HG03064 (cell line): ENCODE data around the gene SNAI1.
"Not testable (repeated sequence)": the region's sequence is repeated elsewhere in the genome, so short reads cannot be mapped to it uniquely, and the experiment has no call there.

ENCODE experiments used
- ATAC-seq: cut with Tn5 transposase; IDR thresholded peaks from one replicate; pipeline ENCODE4 v1.9.1; 2021; ENCODE audit warnings: low read depth; ENCODE audit not compliant: unreplicated experiment

Gene SNAI1

DNA sequence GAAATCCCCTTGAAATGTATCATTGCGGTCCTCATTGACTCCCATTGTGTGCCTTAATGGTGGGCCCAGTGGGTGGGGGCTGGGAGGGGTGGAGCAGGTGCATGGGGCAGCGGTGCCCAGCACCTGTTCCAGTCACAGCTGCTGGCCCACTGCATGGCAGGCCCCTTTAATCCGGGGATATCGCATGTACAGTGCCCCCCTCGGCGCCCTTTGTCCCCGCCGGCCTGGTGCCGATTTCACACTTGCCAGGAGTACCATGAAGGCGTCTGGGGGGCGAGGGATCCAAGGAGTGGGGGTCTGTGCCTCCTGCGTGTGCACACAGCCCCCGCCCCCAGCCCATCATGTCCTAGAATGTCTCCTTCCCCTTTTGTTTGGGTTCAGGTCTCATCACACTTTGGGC lies 2.8 kb downstream of the SNAI1 start:
- no peak for ATAC-seq

- no peak for ATAC-seq
Observed at GRCh38 chr20:49986049-49986448, 3.3 kb downstream of the SNAI1 start.

DNA sequence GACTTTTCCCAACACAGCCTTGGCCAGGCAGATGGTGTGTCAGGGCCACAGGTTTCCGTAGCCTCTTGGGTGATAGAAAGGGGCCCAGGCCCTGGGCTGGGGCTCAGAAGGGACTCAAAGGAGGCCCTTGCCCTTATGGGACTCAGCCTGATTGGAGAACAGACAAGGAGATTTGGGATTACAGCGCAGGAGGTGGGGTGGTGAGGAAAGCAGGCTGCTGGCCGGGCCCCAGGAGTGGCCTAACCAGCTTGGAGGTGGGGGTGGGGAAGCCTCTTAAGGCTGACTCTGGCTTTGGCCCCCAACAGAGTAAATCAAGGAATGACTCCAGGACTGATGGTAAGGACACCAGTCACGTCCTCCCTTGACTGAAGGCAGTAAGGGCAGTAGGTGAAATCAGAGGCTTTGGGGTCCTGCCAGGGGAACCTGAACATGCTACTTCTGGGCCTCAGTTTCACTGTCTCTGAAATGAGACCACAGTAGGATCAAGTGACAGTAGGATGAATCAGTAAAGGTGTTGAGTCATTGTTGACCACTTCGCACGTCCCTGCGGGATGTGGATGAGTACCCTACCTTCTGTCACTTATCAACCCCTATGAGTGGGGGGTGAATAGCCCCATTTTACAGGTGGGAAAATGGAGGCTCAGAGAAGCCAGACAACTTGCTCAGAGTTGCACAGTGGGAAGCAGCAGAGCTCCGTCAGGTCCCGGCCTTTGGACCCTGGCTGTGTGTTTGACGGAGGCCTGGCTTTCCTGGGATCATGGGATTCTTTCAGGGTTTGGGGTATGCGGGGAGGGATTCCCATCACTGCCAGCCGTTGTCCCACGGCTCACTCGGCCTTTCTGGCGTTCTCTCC lies 4.5 kb downstream of the SNAI1 start:
- no peak for ATAC-seq

DNA sequence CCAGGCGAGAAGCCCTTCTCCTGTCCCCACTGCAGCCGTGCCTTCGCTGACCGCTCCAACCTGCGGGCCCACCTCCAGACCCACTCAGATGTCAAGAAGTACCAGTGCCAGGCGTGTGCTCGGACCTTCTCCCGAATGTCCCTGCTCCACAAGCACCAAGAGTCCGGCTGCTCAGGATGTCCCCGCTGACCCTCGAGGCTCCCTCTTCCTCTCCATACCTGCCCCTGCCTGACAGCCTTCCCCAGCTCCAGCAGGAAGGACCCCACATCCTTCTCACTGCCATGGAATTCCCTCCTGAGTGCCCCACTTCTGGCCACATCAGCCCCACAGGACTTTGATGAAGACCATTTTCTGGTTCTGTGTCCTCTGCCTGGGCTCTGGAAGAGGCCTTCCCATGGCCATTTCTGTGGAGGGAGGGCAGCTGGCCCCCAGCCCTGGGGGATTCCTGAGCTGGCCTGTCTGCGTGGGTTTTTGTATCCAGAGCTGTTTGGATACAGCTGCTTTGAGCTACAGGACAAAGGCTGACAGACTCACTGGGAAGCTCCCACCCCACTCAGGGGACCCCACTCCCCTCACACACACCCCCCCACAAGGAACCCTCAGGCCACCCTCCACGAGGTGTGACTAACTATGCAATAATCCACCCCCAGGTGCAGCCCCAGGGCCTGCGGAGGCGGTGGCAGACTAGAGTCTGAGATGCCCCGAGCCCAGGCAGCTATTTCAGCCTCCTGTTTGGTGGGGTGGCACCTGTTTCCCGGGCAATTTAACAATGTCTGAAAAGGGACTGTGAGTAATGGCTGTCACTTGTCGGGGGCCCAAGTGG lies 5.3 kb downstream of the SNAI1 start:
- ATAC-seq = no peak

DNA sequence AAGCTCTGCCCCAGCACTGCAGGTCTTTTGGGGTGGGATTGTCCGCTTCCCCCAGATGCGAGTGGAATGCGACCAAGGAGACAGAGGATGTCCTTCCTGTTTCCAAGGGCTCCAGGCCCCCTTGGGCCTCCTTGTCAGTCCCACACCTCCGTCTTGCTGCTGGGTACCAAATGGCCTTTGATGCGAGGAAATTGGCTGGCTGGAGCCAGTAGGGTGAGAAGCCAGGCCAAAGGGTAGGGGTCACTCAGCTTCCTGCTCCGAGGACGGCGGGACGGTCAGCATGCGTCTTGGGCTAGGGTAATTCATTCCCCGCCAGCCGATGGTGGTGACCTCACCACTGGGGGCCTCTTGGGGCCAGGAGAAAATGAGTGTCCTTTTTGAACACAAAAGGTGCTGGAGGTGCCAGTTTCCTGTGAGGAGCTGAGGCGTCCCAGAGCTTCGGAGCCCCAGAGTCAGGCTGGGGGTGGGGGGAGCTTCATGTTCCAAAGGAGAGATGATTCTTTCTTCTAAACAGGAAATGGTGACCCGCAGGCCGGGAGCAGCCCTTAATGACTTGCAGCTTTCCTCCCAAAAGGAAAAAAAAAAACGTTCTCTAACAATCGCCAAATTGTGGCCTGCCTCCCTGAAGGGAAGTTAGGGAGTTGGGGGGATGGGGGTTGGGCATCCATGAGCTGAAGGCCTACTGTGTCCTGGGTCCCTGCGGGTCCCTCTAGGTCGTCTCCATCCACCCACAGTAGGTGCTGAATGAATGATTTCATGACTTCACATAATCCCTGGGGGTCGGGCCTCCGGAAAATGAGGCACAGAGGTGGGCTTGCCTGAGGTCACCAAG lies 6.7 kb downstream of the SNAI1 start:
- no peak for ATAC-seq

GRCh38 chr20:49990271-49990720 lies 7.5 kb downstream of the SNAI1 start:
- no peak for ATAC-seq

DNA sequence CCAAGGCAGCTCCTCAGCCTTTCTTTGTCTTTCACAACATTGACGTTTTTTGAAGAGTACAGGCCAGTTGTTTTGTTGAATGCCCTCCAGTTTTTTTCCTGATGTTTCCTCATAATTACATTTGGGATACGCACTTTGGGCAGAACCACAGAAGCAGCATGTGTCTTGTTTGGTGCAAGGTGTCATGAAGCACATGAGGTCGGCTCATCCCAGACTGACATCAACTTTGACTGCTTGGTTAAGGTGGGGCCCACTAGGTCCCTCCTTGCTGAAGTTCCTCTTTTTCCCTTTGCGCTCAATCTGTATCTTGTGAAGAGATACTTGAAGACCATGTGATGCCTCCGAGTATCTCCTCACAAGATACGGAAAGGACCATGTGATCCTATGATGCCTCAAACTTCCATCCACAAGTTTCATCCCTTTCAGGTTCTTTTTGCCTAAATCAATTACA lies 10.5 kb downstream of the SNAI1 start:
- no peak for ATAC-seq

DNA sequence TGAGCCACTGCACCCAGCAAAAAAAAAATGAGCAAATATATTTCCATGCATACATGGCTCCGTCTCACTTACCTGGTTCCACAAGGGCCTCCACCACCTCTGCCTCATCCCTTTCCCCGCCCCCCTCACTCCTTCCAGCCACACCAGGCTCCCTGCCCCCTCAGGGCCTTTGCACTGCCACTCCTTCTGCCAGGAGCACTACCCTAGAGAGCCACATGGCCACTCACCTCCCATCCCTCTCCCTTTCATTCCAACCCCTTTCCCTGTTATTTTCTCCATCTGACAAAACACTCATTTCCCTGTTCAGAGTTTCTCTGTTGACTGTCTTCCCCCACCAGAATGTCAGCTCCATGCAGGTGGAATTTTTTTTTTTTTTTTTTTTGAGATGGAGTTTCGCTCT lies 12.8 kb downstream of the SNAI1 start:
- ATAC-seq = no peak

DNA sequence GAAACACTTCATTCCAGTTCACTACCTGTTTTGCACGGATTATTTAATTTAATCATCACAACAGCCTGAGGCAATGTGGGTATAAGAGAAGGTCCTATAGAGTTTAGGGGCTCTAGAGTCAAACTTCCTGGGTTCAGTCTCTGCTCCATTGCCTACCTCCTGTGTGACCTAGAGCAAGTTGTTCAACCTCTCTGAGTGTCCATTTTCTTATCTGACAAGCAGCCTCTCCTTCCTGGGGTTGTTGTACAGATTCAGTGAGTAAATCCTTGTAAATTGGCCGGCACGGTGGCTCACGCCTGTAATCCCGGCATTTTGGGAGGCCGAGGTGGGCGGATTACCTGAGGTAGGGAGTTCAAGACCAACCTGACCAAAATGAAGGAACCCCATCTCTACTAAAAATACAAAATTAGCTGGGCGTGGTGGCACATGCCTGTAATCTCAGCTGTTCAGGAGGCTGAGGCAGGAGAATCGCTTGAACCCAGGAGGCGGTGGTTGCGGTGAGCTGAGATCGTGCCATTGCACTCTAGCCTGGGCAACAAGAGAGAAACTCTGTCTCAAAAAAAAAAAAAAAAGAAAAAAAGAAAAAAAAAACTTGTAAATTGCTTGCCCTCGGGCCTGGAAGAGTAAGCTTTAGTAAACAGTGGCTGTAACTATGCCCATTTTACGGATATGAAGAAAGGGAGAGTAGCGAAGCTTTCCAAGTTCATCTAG lies 15.9 kb downstream of the SNAI1 start:
- ATAC-seq = not testable (repeated sequence)

DNA sequence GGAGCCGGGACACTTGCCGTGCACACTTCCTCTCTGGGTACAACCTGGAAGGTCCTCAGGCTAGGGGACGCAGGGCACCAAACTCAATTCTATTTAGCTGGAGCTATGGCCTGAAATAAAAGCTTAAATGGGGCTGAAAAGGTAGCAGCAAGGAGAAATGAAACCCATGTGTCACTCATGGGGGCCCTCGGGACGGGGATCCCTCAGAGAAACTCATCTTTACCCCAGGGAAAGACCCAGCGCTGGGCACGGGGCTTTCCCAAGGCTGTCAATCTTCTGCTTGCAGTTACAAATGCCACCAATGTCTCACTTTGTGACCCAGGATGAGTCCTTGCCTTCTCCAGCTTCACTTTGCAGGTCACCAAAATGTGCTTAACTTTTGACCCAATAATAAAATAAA lies 16.5 kb downstream of the SNAI1 start:
- ATAC-seq = no peak

- not testable (repeated sequence) for ATAC-seq
Observed at GRCh38 chr20:50000548-50001222, 17.9 kb downstream of the SNAI1 start.

DNA sequence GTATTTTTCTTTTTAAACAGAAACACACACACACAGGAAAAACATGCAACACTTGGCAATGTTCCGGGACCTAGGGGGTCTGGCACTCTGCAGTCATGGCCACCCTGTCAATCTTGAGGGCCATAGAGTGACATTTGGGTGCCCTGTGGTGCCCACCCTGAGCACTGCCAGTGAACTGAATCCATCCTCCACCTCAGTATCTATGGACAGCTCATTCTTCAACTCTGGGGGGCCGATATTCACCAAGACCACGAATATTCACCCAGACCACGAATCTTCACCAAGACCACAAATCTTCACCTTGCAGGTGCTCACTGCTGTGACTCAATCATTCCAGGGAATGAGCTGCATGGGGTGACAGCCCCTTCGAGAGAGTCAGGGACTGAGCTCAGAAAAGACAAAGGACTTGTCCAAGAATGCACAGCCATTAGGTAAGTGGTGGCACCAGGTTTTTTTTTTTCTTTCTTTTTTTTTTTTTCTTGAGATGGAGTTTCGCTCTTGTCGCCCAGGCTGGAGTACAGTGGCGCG lies 19.1 kb downstream of the SNAI1 start:
- no peak for ATAC-seq

DNA sequence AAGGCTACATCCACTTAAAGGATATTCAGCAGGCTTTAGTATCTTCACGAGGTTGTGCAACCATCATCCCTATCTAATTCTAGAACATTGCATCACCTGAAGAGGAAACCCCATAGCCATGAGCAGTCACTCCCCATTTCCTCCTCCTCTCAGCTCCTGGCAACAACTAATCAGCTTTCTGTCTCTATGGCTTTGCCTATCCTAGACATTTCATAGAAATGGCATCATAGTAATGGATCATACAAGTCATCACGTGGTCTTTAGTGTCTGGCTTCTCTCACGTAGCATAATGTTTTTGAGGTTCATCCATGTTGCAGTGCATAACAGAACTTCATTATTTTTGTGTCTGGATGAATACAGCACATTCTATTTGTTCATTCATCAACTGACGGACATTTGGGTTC lies 20.5 kb downstream of the SNAI1 start:
- no peak for ATAC-seq

- ATAC-seq = no peak
Observed at GRCh38 chr20:50004229-50004628, 21.4 kb downstream of the SNAI1 start.

DNA sequence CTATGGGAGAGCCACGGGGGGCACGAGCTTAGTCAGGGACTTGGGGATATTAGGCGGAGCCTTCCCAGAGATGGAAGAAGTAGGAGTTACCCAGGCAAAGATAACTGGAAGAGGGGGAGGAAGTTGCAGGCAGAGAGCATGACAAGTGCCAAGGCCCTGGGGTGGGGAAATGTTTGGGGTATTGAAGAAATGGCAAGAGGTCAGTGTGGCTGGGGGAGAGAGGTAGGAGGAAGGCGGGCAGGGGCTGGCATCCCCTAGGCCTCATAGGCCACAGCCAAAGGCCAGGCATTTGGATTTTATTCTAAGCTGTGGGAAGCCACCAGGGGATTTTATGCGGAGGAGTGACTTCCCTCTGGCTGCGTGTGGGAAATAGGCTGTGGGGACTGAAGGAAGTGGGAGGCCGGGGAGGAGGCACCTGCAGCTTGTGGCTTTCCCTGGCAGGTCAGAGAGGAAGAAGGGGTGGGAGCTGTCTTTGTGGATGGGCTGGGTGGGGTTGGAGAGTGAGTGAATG lies 22.7 kb downstream of the SNAI1 start:
- ATAC-seq = no peak

DNA sequence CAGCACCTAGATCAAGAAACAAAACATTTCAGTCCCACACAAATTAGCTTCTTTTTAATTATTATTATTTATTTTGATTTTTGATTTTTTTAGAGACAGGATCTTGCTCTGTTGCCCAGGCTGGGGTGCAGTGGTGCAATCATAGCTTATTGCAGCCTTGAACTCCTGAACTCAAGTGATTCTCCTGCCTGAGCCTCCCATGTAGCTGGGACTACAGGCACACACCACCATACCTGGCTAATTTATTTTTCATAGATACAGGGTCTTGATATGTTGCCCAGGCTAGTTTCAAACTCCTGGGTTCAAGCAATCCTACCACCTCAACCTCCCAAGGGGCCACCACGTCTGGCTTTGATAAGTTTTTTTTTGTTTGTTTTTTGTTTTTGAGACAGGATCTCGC lies 24.6 kb downstream of the SNAI1 start:
- ATAC-seq = no peak

DNA sequence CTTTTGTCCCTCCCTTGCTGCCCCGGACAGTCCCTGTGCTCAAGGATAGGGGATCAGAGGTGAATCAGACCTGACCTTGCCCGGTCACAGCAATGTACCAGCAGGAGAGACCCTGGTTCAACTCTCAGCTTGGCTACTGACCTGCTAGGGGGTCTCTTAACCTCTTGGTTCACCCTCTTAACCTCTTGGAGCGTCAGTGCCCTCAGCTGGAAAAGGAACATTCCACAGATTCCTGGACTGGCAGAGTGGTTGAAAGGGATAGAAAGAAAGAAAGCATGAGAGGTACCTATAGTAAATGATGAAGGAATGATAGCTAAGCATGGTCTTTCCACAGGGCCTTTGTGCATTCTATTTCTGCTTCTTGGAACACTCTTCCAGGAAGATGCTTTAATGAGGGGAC lies 25.2 kb downstream of the SNAI1 start:
- no peak for ATAC-seq

DNA sequence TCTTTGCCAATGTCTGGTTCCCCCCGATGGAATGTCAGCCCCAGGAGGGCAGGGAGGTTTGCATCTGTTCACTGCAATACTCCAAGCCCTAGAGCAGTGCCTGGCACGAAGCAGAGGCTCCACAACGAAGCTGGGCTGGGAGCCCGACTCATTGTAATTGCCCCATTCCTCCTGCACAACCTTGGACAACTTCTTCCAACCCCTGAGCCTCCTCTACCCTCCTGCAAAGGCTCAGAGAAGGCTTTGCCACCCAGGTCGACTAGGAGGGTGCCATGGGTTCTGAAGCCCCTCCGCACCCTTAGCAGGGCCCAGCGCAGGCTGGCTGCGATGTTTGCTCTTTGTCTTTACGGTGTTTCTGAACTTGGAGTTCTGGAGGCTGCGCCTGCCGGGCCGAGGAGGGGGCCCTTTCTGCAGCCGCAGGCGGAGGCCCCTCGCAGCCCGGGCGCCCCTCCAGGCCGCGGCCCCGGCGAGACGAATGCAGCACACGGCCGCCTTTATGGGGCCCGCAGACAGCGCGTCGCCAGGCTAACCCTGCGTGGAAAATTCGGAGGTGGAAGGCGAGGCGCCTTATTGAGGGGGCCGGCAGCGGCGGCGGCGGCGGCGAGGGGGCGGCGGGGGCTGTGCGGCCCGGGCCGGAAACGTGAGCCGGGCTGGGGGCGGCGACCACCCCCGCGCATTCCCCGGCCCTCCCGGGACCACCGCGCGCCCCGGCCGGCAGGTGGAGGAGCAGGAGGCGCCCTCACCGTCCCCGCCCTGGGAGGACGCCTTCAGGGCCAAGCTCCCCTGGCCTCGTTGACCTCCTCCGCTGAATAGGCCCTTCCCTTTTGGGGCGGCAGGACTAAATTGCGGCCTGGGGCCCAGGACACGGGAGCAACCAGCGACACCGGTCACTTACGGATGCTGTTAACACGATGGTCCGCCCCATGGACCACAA lies 27.0 kb downstream of the SNAI1 start:
- no peak for ATAC-seq
